H1 (cell line): ENCODE results near the gene SLMAP. TPM values are rescaled to one million over a fixed set of nuclear protein-coding genes. Genes with fewer than 3 reads are reported as not detected.

Experiments used
- PHF8 ChIP-seq: fragments of 200-600 bp; sonication (generic); conservative IDR thresholded peaks from 2 replicates; pipeline ENCODE4 v1.7.1; 2012; ENCODE audit warnings: low read depth, mild to moderate bottlenecking, inconsistent platforms, low read length, moderate library complexity
- RNF2 ChIP-seq: fragments of 200-900, 300-1000 bp; sonication (generic); IDR thresholded peaks from 2 replicates; pipeline ENCODE4 v1.7.1; 2016; ENCODE audit warnings: borderline replicate concordance, low read depth, mild to moderate bottlenecking, antibody characterized with exemption, low read length; ENCODE audit not compliant: poor library complexity, severe bottlenecking; ENCODE audit errors: missing control alignments
- polyA plus RNA-seq, 7 experiments: library from polyadenylated mRNA; depleted of rRNA in 3 of 7; stranded (reverse) in 5 of 7; unstranded in 2 of 7; fragments of >200 nt in 5 of 7; fragments of 200-250 nt in 2 of 7; gene quantifications; 1 replicate in 5 of 7; 2 replicates in 1 of 7; 4 replicates in 1 of 7; pipeline versions ENCODE4 v1.2.1 to v1.2.3, GENCODE V29; 2011 to 2013; ENCODE audit warnings: missing spikeins in 2 of 7, mixed read lengths in 2 of 7
- total RNA-seq: library from RNA; stranded (reverse); fragmentation: NEBNext Ultra II Directional; extraction: Animal tissue kit (Norgen Biotek cat#: 25700); gene quantifications from 2 replicates; pipeline ENCODE4 v1.2.1, GENCODE V29; 2021

Gene SLMAP
- total and polyA plus RNA-seq, 2 of the 8 experiments (the other 6 are each of a cell fraction or from before 2014, with no cell fraction given): 13.6 to 70.4 TPM

DNA sequence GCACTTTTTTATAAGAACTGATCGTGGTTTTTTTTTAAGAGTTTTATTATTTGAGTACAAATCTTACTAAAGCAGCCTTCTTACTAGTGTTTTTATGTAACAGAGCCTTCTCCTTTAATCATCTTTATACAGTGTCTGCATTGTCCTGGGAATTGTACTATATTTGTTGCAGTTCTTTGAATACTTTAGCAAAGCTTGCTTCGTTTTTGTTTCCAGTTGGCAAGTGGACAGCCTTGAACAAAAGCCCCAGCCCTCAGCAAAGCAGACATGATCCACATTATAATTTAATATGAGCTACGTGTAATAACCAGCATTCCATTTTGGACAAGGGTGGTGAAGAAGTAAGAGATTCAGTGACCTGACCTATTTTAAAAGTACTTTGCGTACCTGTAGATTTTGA is 139.9 kb downstream of the SLMAP start (continued):
- TF ChIP-seq RNF2: no peak
- TF ChIP-seq PHF8: no peak
